ENCODE measurements around the gene EPAS1. TPM values are rescaled to one million over a fixed set of nuclear protein-coding genes. Genes with fewer than 3 reads are reported as not detected.

EPAS1 gene
- total and polyA plus RNA-seq, 2 of the 13 experiments (the other 11 are each of a cell fraction or from before 2014, with no cell fraction given): 47.1 to 182 TPM

- TF ChIP-seq, protein P1, sequence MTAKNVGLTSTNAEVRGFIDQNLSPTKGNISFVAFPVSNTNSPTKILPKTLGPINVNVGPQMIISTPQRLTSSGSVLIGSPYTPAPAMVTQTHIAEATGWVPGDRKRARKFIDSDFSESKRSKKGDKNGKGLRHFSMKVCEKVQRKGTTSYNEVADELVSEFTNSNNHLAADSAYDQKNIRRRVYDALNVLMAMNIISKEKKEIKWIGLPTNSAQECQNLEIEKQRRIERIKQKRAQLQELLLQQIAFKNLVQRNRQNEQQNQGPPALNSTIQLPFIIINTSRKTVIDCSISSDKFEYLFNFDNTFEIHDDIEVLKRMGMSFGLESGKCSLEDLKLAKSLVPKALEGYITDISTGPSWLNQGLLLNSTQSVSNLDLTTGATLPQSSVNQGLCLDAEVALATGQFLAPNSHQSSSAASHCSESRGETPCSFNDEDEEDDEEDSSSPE (CRISPR knock-in tag; IDR thresholded peaks at IDR 0.05): no peak
- TF ChIP-seq CHCHD3 (CRISPR knock-in tag; IDR thresholded peaks at IDR 0.05) (no peak), ZNF329 (CRISPR knock-in tag; IDR thresholded peaks at IDR 0.05; ENCODE audit: low read depth) (no peak), DRAP1 (CRISPR knock-in tag; IDR thresholded peaks at IDR 0.05) (peak; percentile 59; the same call in 1 of the 2 replicates), MZF1 (CRISPR knock-in tag; IDR thresholded peaks at IDR 0.05; ENCODE audit: borderline replicate concordance) (no peak), RARG (CRISPR knock-in tag; IDR thresholded peaks at IDR 0.05; ENCODE audit: low read depth) (no peak), ZNF430 (CRISPR knock-in tag; IDR thresholded peaks at IDR 0.05) (peak; percentile 42; the same call in 1 of the 2 replicates), ZFP82 (CRISPR knock-in tag; IDR thresholded peaks at IDR 0.05; ENCODE audit: borderline replicate concordance) (no peak), HOXA7 (CRISPR knock-in tag; IDR thresholded peaks at IDR 0.05) (no peak), KDM6A (CRISPR knock-in tag; IDR thresholded peaks at IDR 0.05; ENCODE audit: low read depth) (peak; percentile 37; the same call in 1 of the 2 replicates), LRRFIP1 (CRISPR knock-in tag; conservative IDR thresholded peaks at IDR 0.05) (no peak), ARHGAP35 (CRISPR knock-in tag; IDR thresholded peaks at IDR 0.05; ENCODE audit: borderline replicate concordance) (no peak), SMAD1 (CRISPR knock-in tag; IDR thresholded peaks at IDR 0.05; ENCODE audit: borderline replicate concordance, low read depth) (no peak), GMEB2 (CRISPR knock-in tag; IDR thresholded peaks at IDR 0.05; ENCODE audit: low read depth) (no peak), TGIF2 (CRISPR knock-in tag; IDR thresholded peaks at IDR 0.05) (0 out of 2 replicates have a peak, but pooled peaks have one; percentile 12), PRMT3 (CRISPR knock-in tag; IDR thresholded peaks at IDR 0.05; ENCODE audit: borderline replicate concordance, low read depth) (no peak), SIX1 (CRISPR knock-in tag; IDR thresholded peaks at IDR 0.05; ENCODE audit: borderline replicate concordance) (peak; percentile 71), ZNF205 (CRISPR knock-in tag; IDR thresholded peaks at IDR 0.05) (peak; percentile 62; the same call in 1 of the 2 replicates), NAIF1 (CRISPR knock-in tag; IDR thresholded peaks at IDR 0.05; ENCODE audit: borderline replicate concordance) (no peak)
Measured at GRCh38 chr2:46394649-46395510, 97.7 kb downstream of the EPAS1 start (continued).
